Choroid plexus epithelial cell (primary cell): ENCODE results near the gene CDH11.

ENCODE experiments used
- DNase-seq: peaks from one replicate; pipeline ENCODE4 v3.0.0-alpha.2; 2010; ENCODE audit warnings: low read depth
- H3K4me3 ChIP-seq: 2 replicates; pipeline ENCODE4 v1.5.1; 2011; ENCODE audit warnings: low read depth, mild to moderate bottlenecking, control low read depth, low read length, moderate library complexity
- CTCF ChIP-seq: conservative IDR thresholded peaks from 2 replicates; pipeline ENCODE4 v1.5.1; 2011; ENCODE audit warnings: low read depth, mild to moderate bottlenecking, control low read depth, inconsistent platforms, low read length, moderate library complexity

Gene CDH11

GRCh38 chr16:65065031-65065430, 56.8 kb downstream of the CDH11 start:
- no peak for TF ChIP-seq CTCF
- DNase-seq: no peak
- no peak overlapping the region for H3K4me3 ChIP-seq

- H3K4me3 ChIP-seq: no peak overlapping the region
- no peak for DNase-seq
- no peak for TF ChIP-seq CTCF
Measured at GRCh38 chr16:65064131-65064530, 57.7 kb downstream of the CDH11 start.

GRCh38 chr16:65062736-65063583, 58.9 kb downstream of the CDH11 start:
- no peak overlapping the region for H3K4me3 ChIP-seq
- no peak for TF ChIP-seq CTCF
- DNase-seq: no peak

GRCh38 chr16:65061935-65062518, 59.8 kb downstream of the CDH11 start:
- TF ChIP-seq CTCF: no peak
- H3K4me3 ChIP-seq: no peak overlapping the region
- no peak for DNase-seq

GRCh38 chr16:65061263-65061662, 60.6 kb downstream of the CDH11 start:
- no peak overlapping the region for H3K4me3 ChIP-seq
- DNase-seq: no peak
- TF ChIP-seq CTCF: no peak

- no peak for TF ChIP-seq CTCF
Measured at GRCh38 chr16:65059406-65059980, 62.4 kb downstream of the CDH11 start.

More at GRCh38 chr16:65059406-65059980, 62.4 kb downstream of the CDH11 start:
- no peak for DNase-seq
- H3K4me3 ChIP-seq: no peak overlapping the region
